GM13977 (cell line): ENCODE measurements around the gene RBM10.

Experiments
- DNase-seq: peaks from one replicate; pipeline ENCODE4 v3.0.0; 2012; ENCODE audit warnings: low spot score
- CTCF ChIP-seq: IDR thresholded peaks from 2 replicates; pipeline ENCODE4 v1.5.1; 2012; ENCODE audit warnings: mild to moderate bottlenecking, control low read depth; ENCODE audit not compliant: insufficient read depth; ENCODE audit errors: extremely low read depth, missing control alignments
- in situ Hi-C: fragments of 300-500 bp; cut with MboI; formaldehyde crosslinking; loops from one replicate; pipeline ENCODE4 v1.12.0; 2022; ENCODE audit warnings: low sequenced_read_pairs, low pct_unique_long_range_greater_than_20kb, mixed read lengths, inconsistent platforms; ENCODE audit not compliant: unreplicated experiment

Gene RBM10

GRCh38 chrX:47179221-47179927 lies 34.4 kb downstream of the RBM10 start:
- no peak for DNase-seq
- no peak for TF ChIP-seq CTCF
- in situ Hi-C loops, result loop anchor here (25.0 kb wide), 1 partner anchor 333 kb away; no protein-coding TSS in a partner anchor

GRCh38 chrX:47179928-47180255 lies 34.9 kb downstream of the RBM10 start:
- in situ Hi-C loops, result loop anchor here (25.0 kb wide), 1 partner anchor 332 kb away; no protein-coding TSS in a partner anchor
- TF ChIP-seq CTCF, result no peak
- DNase-seq, result no peak

- in situ Hi-C loops, result loop anchor here (25.0 kb wide), 1 partner anchor 332 kb away; no protein-coding TSS in a partner anchor
- no peak for TF ChIP-seq CTCF
- no peak for DNase-seq
These were observed 35.3 kb downstream of the RBM10 start for GRCh38 chrX:47180346-47180745.

GRCh38 chrX:47181301-47181700 lies 36.3 kb downstream of the RBM10 start:
- TF ChIP-seq CTCF, result no peak
- in situ Hi-C loops, result loop anchor here (25.0 kb wide), 1 partner anchor 331 kb away; no protein-coding TSS in a partner anchor
- no peak for DNase-seq

GRCh38 chrX:47182106-47182700 lies 37.2 kb downstream of the RBM10 start:
- no peak for DNase-seq
- no peak for TF ChIP-seq CTCF
- in situ Hi-C loops, result loop anchor here (25.0 kb wide), 1 partner anchor 330 kb away; no protein-coding TSS in a partner anchor

GRCh38 chrX:47184486-47184885 lies 39.5 kb downstream of the RBM10 start:
- in situ Hi-C loops, result loop anchor here (25.0 kb wide), 1 partner anchor 328 kb away; no protein-coding TSS in a partner anchor
- no peak for TF ChIP-seq CTCF
- DNase-seq, result no peak
